ENCODE measurements around the gene MYO5B.

The MYO5B gene

GRCh38 chr18:50199921-50200320 is 5.0 kb upstream of the MYO5B start:
- H3K79me2 ChIP-seq (ENCODE audit: insufficient read depth, low read length) = no peaks in the 10 kb centered on the region
- H3K36me3 ChIP-seq (ENCODE audit: insufficient read depth, low read length) = no peaks in the 10 kb centered on the region
- H2AFZ ChIP-seq (ENCODE audit: low read depth, low read length) = no peak overlapping the region
- no peaks in the 10 kb centered on the region for H4K20me1 ChIP-seq (ENCODE audit: insufficient read depth, low read length)
- DNase-seq = no peak
- no peaks in the 10 kb centered on the region for H3K27me3 ChIP-seq (ENCODE audit: insufficient read depth, low read length, poor library complexity)
- no peaks in the 10 kb centered on the region for H3K4me1 ChIP-seq (ENCODE audit: insufficient read depth, low read length)
- H3K9ac ChIP-seq (ENCODE audit: low read depth, low read length) = no peak overlapping the region
- ATAC-seq (ENCODE audit: insufficient read depth, low read depth) = no peak
- TF ChIP-seq EZH2 (IDR thresholded peaks at IDR 0.05; ENCODE audit: borderline replicate concordance, low read depth, low read length, severe bottlenecking) (no peak), CTCF (IDR thresholded peaks at IDR 0.05; ENCODE audit: borderline replicate concordance, extremely low read depth, low read length, poor library complexity, severe bottlenecking) (no peak)
- no peak overlapping the region for H3K4me2 ChIP-seq (ENCODE audit: insufficient read depth, low read length)
- H3K4me3 ChIP-seq (ENCODE audit: low read depth in 1 of 2, low read length in 2 of 2) = no peak overlapping the region
- no peaks in the 10 kb centered on the region for H3K9me3 ChIP-seq (ENCODE audit: insufficient read depth, low read length, severe bottlenecking)
- H3K27ac ChIP-seq (ENCODE audit: low read length) = no peak overlapping the region

- H3K4me2 ChIP-seq (ENCODE audit: insufficient read depth, low read length) = no peak overlapping the region
- H3K27ac ChIP-seq (ENCODE audit: low read length) = no peak overlapping the region
- H3K4me1 ChIP-seq (ENCODE audit: insufficient read depth, low read length) = no peaks in the 10 kb centered on the region
- H2AFZ ChIP-seq (ENCODE audit: low read depth, low read length) = no peak overlapping the region
- H4K20me1 ChIP-seq (ENCODE audit: insufficient read depth, low read length) = no peaks in the 10 kb centered on the region
- no peaks in the 10 kb centered on the region for H3K9me3 ChIP-seq (ENCODE audit: insufficient read depth, low read length, severe bottlenecking)
- ATAC-seq (ENCODE audit: insufficient read depth, low read depth) (no peak), DNase-seq (no peak)
- no peaks in the 10 kb centered on the region for H3K36me3 ChIP-seq (ENCODE audit: insufficient read depth, low read length)
- no peak overlapping the region for H3K4me3 ChIP-seq (ENCODE audit: low read depth in 1 of 2, low read length in 2 of 2)
- no peak overlapping the region for H3K9ac ChIP-seq (ENCODE audit: low read depth, low read length)
- H3K79me2 ChIP-seq (ENCODE audit: insufficient read depth, low read length) = no peaks in the 10 kb centered on the region
- TF ChIP-seq EZH2 (IDR thresholded peaks at IDR 0.05; ENCODE audit: borderline replicate concordance, low read depth, low read length, severe bottlenecking) (no peak), CTCF (IDR thresholded peaks at IDR 0.05; ENCODE audit: borderline replicate concordance, extremely low read depth, low read length, poor library complexity, severe bottlenecking) (no peak)
- no peaks in the 10 kb centered on the region for H3K27me3 ChIP-seq (ENCODE audit: insufficient read depth, low read length, poor library complexity)
Observed at GRCh38 chr18:50199346-50199855, 4.5 kb upstream of the MYO5B start.

- Histone ChIP-seq H2AFZ (ENCODE audit: low read depth, low read length) (no peak overlapping the region), H3K27ac (ENCODE audit: low read length) (no peak overlapping the region), H3K4me3 (ENCODE audit: low read depth in 1 of 2, low read length in 2 of 2) (no peak overlapping the region), H3K9me3 (ENCODE audit: insufficient read depth, low read length, severe bottlenecking) (no peaks in the 10 kb centered on the region), H3K36me3 (ENCODE audit: insufficient read depth, low read length) (no peaks in the 10 kb centered on the region), H3K79me2 (ENCODE audit: insufficient read depth, low read length) (no peaks in the 10 kb centered on the region), H3K4me1 (ENCODE audit: insufficient read depth, low read length) (no peaks in the 10 kb centered on the region), H3K27me3 (ENCODE audit: insufficient read depth, low read length, poor library complexity) (no peaks in the 10 kb centered on the region), H3K4me2 (ENCODE audit: insufficient read depth, low read length) (no peak overlapping the region), H4K20me1 (ENCODE audit: insufficient read depth, low read length) (no peaks in the 10 kb centered on the region), H3K9ac (ENCODE audit: low read depth, low read length) (no peak overlapping the region)
- ATAC-seq (ENCODE audit: insufficient read depth, low read depth) (no peak), DNase-seq (no peak)
- TF ChIP-seq CTCF (IDR thresholded peaks at IDR 0.05; ENCODE audit: borderline replicate concordance, extremely low read depth, low read length, poor library complexity, severe bottlenecking) = no peak
- no peak for TF ChIP-seq EZH2 (IDR thresholded peaks at IDR 0.05; ENCODE audit: borderline replicate concordance, low read depth, low read length, severe bottlenecking)
Observed at GRCh38 chr18:50196261-50196660, 1.3 kb upstream of the MYO5B start.

- H3K4me3 ChIP-seq (ENCODE audit: low read depth in 1 of 2, low read length in 2 of 2) = no peak overlapping the region
- DNase-seq = no peak
- no peaks in the 10 kb centered on the region for H3K27me3 ChIP-seq (ENCODE audit: insufficient read depth, low read length, poor library complexity)
- no peaks in the 10 kb centered on the region for H3K9me3 ChIP-seq (ENCODE audit: insufficient read depth, low read length, severe bottlenecking)
- no peaks in the 10 kb centered on the region for H3K36me3 ChIP-seq (ENCODE audit: insufficient read depth, low read length)
- H4K20me1 ChIP-seq (ENCODE audit: insufficient read depth, low read length) = no peaks in the 10 kb centered on the region
- H3K79me2 ChIP-seq (ENCODE audit: insufficient read depth, low read length) = no peaks in the 10 kb centered on the region
- no peak for ATAC-seq (ENCODE audit: insufficient read depth, low read depth)
- no peak overlapping the region for H3K4me2 ChIP-seq (ENCODE audit: insufficient read depth, low read length)
- H3K4me1 ChIP-seq (ENCODE audit: insufficient read depth, low read length) = no peaks in the 10 kb centered on the region
- H3K9ac ChIP-seq (ENCODE audit: low read depth, low read length) = no peak overlapping the region
- TF ChIP-seq EZH2 (IDR thresholded peaks at IDR 0.05; ENCODE audit: borderline replicate concordance, low read depth, low read length, severe bottlenecking) (no peak), CTCF (IDR thresholded peaks at IDR 0.05; ENCODE audit: borderline replicate concordance, extremely low read depth, low read length, poor library complexity, severe bottlenecking) (no peak)
- no peak overlapping the region for H3K27ac ChIP-seq (ENCODE audit: low read length)
- H2AFZ ChIP-seq (ENCODE audit: low read depth, low read length) = no peak overlapping the region
Observed at GRCh38 chr18:50195689-50196088, 742 bp upstream of the MYO5B start.

All from DND-41 (cell line).